Endometrium (tissue), 2 donors: ENCODE measurements around the gene NDUFC1.

ENCODE experiments used
- FAIRE-seq: peaks from 2 replicates; lab custom pipeline; 2012; peaks lifted over from hg19 to GRCh38; lab: Jason Lieb, UNC
- donor health status: control.
- donor health status: control.

Gene NDUFC1

GRCh38 chr4:139247241-139247640 is 55.0 kb downstream of the NDUFC1 start:
- no peak for FAIRE-seq

- no peak for FAIRE-seq
Measured at GRCh38 chr4:139246166-139246565, 56.1 kb downstream of the NDUFC1 start.

GRCh38 chr4:139245590-139245989 is 56.7 kb downstream of the NDUFC1 start:
- no peak for FAIRE-seq

GRCh38 chr4:139243448-139244365 is 58.6 kb downstream of the NDUFC1 start:
- FAIRE-seq: no peak

- FAIRE-seq: no peak
Measured at GRCh38 chr4:139242511-139243051, 59.7 kb downstream of the NDUFC1 start.

GRCh38 chr4:139241784-139242151 is 60.5 kb downstream of the NDUFC1 start:
- no peak for FAIRE-seq

- no peak for FAIRE-seq
Measured at GRCh38 chr4:139241086-139241783, 61.0 kb downstream of the NDUFC1 start.
